ENCODE data around the gene PFDN4.

PFDN4 gene

GRCh38 chr20:54266844-54267243, 59.0 kb downstream of the PFDN4 start:
- Histone ChIP-seq H3K4me2 (ENCODE audit: low read length) (no peak overlapping the region), H3K4me3 (ENCODE audit: low read length) (no peak overlapping the region), H3K9ac (ENCODE audit: low read length) (no peak overlapping the region), H3K4me1 (ENCODE audit: low read length) (peaks cover 4% of the 10 kb centered on the region), H2AFZ (ENCODE audit: low read depth, low read length) (no peak overlapping the region), H3K27me3 (ENCODE audit: low read depth, low read length) (peaks cover 20% of the 10 kb centered on the region), H3K9me3 (ENCODE audit: insufficient read depth, low read length) (no peaks in the 10 kb centered on the region), H3K27ac (ENCODE audit: low read length) (no peak overlapping the region), H3K36me3 (replicated peaks; ENCODE audit: low read depth, low read length) (no peaks in the 10 kb centered on the region), H3K79me2 (ENCODE audit: low read length) (no peaks in the 10 kb centered on the region), H4K20me1 (ENCODE audit: insufficient read depth, low read length) (no peaks in the 10 kb centered on the region)
- no peak for TF ChIP-seq EZH2phosphoT487 (IDR thresholded peaks at IDR 0.05; ENCODE audit: low read depth)
- no peak for TF ChIP-seq CTCF (IDR thresholded peaks at IDR 0.05; ENCODE audit: low read depth, low read length)

DNA sequence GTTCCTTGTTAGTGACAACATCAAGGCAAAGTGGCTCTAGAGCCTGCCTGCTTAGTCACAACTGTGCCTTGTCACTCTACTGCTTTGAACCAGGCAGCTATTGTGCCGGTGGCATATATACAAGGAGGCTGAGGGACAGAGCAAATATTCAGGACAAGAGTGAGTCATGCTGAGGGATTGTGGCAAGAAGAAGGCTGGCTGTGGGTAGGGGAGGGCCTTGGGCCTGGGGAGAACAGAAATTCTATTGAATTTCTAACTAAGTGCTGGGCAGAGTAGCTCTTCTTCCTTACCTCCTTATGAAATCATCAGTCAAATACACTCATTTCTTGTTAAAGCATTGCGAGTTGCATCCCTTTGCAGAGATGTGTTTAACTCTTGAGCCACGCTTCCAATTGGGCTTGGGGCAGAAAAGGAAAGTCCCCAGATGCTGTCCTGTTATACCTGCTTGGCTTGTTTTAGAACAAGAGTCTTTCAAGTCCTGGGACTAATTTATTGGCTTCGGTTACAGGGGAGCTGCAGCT, 59.7 kb downstream of the PFDN4 start:
- Histone ChIP-seq H3K9me3 (ENCODE audit: insufficient read depth, low read length) (no peaks in the 10 kb centered on the region), H3K4me1 (ENCODE audit: low read length) (peaks cover 4% of the 10 kb centered on the region), H3K9ac (ENCODE audit: low read length) (no peak overlapping the region), H3K27ac (ENCODE audit: low read length) (no peak overlapping the region), H3K4me2 (ENCODE audit: low read length) (no peak overlapping the region), H3K4me3 (ENCODE audit: low read length) (no peak overlapping the region), H3K36me3 (replicated peaks; ENCODE audit: low read depth, low read length) (no peaks in the 10 kb centered on the region), H2AFZ (ENCODE audit: low read depth, low read length) (no peak overlapping the region), H3K79me2 (ENCODE audit: low read length) (no peaks in the 10 kb centered on the region), H4K20me1 (ENCODE audit: insufficient read depth, low read length) (no peaks in the 10 kb centered on the region), H3K27me3 (ENCODE audit: low read depth, low read length) (peaks cover 20% of the 10 kb centered on the region)
- no peak for TF ChIP-seq CTCF (IDR thresholded peaks at IDR 0.05; ENCODE audit: low read depth, low read length)
- no peak for TF ChIP-seq EZH2phosphoT487 (IDR thresholded peaks at IDR 0.05; ENCODE audit: low read depth)

DNA sequence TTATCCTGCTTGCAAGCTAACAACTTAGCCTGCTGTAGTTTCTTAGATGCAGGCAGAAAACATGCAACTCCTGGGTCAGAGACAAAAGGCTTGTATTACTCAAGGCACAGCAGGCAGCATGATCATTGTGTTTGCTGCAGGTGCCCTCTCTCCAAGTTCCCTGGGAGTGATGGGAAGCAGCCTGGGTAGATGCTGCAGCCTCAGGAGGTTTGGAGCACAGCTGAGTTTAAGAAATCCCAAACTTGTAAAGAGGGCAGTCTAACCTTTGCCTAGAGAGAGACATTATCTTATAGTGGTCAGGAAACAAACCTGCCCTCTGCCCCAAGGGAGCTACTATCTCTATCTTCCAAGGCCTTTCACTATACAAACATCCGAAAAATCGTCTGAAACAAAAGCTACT, 61.1 kb downstream of the PFDN4 start:
- Histone ChIP-seq H2AFZ (ENCODE audit: low read depth, low read length) (no peak overlapping the region), H4K20me1 (ENCODE audit: insufficient read depth, low read length) (no peaks in the 10 kb centered on the region), H3K36me3 (replicated peaks; ENCODE audit: low read depth, low read length) (no peaks in the 10 kb centered on the region), H3K9ac (ENCODE audit: low read length) (no peak overlapping the region), H3K4me3 (ENCODE audit: low read length) (no peak overlapping the region), H3K4me2 (ENCODE audit: low read length) (no peak overlapping the region), H3K9me3 (ENCODE audit: insufficient read depth, low read length) (no peaks in the 10 kb centered on the region), H3K79me2 (ENCODE audit: low read length) (no peaks in the 10 kb centered on the region), H3K4me1 (ENCODE audit: low read length) (peaks cover 4% of the 10 kb centered on the region), H3K27me3 (ENCODE audit: low read depth, low read length) (peaks cover 20% of the 10 kb centered on the region), H3K27ac (ENCODE audit: low read length) (no peak overlapping the region)
- TF ChIP-seq CTCF (IDR thresholded peaks at IDR 0.05; ENCODE audit: low read depth, low read length) = no peak
- no peak for TF ChIP-seq EZH2phosphoT487 (IDR thresholded peaks at IDR 0.05; ENCODE audit: low read depth)

All from OCI-LY3 (cell line).